GM21529 (cell line): Measurements from ENCODE around the gene FXR2.
"Not testable (repeated sequence)": the region's sequence is repeated elsewhere in the genome, so short reads cannot be mapped to it uniquely, and the experiment has no call there.

ENCODE experiments used
- ATAC-seq: cut with Tn5 transposase; IDR thresholded peaks from one replicate; pipeline ENCODE4 v1.9.1; 2021; ENCODE audit not compliant: unreplicated experiment

The FXR2 gene

DNA sequence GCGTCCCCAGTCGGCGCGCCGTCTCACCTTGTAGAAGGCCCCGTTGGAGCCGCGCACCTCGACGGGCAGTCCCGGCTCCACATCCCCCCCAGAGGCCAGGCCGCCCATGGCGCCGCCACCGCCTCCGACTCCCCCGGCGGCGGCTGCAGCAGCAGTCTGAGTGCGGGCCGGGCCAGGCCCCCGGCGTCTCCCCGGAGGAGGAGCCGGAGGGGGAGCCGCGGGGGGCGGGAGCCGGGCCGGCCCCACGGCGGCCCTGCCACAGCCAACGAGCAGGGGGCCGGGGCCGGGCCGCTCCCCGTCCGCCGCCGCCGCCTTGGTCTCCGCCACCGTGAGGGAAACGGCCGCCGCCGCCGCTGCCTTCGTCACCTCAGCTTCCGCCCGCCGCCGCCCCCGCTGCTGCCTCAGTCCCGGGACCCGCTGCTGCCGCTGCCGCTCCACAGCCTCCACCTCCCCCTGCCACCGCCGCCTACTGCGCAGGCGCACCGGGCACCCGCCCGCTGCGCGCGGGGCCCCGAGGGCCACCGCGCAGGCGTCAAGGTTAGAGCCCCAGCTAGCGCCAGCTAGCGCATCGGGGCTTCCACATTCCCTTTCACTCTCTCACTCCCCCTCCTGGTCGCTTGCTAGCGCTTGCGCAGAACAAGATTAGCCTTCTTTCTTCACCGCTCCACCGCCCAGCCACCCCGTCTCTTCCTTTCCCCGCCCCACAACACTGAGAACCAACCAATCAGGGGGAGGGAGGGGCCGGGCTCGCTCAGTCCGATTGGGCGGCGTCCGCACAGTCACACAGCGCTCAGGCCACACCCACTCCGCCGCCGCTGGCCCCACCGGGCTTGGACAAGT lies at the start of gene FXR2:
TSS of gene FXR2 (minus strand) at position 473 of the 840 bp plus-strand sequence. CDS start at position 108, 365 bp downstream.
- peak; percentile 88 for ATAC-seq

- no peak for ATAC-seq
Measured at GRCh38 chr17:7656958-7657609, 42.4 kb upstream of the FXR2 start.

- ATAC-seq: no peak
Measured at GRCh38 chr17:7655541-7655840, 40.8 kb upstream of the FXR2 start.

DNA sequence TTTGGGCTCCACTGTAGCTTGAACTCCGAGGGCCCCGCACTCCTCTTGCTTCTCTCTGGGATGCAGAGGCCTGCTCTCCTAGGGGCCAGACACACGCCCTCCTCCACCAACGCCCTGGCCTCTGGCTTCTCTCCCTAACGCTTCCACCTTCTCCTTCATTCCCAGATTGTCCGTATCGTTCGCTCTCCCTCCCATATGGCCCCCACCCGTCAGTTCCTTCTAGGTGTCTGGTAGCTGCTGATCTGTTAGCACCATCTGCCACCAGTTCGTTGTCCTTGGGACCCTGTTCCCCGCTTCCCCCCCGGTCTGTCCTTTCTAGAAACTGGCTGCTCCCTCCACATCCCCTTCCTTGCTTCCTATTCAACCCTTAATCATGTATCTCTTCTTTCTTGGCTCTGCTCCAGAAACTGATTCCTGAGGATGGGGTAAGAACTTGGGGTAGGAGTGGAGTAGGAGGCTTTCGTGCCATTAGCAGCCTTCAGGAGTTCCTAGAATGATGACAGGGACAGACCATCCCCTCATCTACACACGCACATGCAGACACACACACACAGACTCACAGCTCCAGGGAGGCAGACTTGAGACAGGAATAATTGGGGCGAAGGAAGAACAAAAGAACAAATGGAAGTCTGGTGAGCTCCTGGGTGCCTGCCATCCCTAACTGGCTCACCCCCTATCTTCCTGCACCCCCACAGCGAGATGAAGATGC lies 40.3 kb upstream of the FXR2 start:
- ATAC-seq: no peak

DNA sequence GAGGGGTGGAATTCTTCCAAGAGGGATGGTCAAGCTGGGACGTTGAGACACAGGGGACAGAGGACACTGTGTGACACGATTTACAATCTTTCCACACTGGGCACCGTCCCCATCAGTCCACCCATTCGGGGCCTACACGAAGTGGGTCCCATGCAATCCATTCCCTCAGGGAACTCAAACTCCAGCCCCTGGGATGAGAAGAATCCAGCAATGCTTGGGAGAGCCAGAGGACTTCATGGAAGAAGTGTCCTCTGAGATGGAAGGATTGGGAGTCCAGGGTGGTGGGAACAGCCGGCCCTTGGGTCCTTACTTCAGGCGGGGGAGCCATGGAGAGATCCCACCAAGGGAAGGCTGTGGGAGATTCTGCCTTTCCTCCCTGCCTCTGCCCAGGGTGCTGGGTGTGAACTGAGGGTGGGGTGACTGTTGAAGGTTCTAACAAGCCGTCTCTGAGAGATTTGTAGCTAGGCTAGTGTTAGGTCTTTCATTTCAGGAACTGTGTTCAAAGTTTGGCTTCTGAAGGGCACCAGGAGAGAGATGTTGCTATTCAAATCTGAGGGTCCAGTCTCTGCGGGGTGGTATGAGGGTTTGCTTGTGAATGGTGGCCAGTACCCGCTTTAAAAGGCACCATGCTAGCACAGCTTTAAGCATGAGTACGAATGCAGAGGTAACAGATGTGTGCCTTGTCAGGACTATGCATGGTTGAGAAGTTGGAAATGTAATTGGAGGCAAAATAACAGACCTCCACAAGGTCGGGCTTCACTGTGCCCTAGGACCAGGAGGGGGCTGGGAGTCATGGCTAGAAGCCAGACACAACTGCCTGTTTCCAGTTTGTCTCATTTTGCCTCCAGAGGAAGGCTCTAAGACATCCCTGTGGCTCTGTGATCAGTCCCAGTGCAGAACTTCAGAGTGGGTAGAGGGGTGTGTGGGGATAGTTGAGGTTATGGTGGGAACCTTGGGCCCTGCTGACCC lies 38.0 kb upstream of the FXR2 start:
- no peak for ATAC-seq

DNA sequence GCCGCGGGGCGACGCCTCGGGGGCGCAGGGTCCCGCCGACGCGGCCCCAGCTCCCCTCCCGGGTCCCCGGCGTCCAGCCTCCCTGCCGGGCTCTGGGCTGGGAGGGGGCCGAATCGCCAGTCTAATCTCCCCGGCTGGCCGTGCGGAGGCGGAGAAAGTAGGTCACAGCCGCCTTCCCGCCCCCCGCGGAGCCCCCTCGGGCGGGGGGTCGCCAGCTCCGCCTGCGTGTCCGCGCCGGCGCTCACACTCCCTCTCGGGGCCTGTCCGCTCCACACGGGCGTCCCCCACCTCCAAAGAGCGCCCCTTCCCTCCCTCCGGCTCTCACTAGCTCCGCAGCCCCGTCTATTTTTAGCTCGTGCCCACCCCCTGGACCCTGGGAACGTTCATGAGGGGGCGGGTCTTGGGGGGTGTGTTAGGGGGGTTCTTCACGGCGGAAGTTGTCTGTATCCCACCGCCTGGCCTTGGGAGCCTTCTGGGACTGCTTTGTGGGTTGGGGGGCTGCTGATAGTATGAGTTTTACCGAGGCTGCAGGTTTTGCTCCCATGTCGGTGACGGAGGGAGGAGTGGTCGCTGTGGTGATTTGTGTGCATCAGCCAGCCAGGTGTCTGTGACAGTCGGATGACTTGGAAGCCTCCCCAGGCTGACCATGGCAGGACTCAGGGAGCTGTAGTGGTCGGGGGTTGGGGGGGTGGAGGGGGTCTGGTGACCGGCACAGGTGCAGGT lies 37.1 kb upstream of the FXR2 start:
- no peak for ATAC-seq

GRCh38 chr17:7651097-7651664 lies 36.5 kb upstream of the FXR2 start:
- no peak for ATAC-seq

- ATAC-seq: no peak
Measured at GRCh38 chr17:7650509-7651096, 35.9 kb upstream of the FXR2 start, which contains the start of gene ATP1B2. Gene ATP1B2 (plus strand): TSS chr17:7650926. CDS start chr17:7651519, 593 bp downstream.

DNA sequence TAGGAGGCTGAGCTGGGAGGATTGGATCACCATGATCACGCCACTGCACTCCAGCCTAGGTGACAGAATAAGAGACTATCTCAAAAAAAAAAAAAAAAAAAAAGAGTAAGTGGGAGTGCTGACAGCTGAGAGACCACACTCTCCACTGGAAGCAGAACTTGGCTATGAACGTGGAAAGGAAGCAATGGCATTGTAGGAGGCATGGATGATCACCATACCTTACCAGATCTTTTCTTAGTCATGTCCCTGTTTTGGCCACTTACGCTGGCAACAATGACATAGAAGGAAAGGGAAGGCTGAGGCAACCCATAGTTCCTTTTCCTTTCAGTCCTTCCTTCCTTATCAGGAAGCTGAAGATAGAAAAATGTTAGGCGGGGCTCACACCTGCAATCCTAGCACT lies 32.3 kb upstream of the FXR2 start:
- no peak for ATAC-seq

DNA sequence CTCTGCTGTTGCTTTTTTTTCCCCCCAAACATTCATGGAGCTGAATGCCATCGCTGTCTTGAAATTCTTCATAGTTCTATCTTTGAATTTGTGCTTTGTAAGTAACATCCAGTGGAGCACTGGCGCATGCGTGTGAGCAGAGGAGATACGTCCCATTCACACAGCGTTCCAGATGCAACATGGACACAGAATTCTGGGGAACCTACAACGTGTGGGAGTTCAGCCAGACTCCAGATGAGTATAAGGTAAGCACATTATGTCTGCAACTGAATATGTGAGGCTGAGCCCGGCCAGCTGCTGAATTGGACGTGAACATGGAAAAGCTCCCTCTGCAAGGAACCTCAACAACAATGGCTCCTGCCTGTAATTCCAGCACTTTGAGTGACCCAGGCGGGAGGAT lies 31.8 kb upstream of the FXR2 start:
- no peak for ATAC-seq

DNA sequence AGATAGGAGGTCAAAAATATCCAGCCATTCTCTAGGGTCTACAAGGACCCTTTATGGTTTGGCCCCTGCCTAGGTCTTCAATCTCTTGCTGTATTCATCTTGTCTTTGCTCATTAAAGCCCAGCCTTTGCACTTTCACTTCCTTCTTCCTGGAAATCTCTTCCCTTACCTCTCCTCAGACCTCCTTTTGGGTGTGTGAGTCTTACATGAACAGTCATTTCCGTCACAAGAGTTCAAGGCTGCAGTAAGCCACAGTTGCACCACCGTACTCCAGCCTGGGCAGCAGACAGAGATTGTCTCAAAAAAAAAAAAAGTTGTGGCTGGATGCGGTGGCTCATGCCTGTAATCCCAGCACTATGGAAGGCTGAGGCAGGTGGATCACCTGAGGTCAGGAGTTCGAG lies 30.1 kb upstream of the FXR2 start:
- no peak for ATAC-seq

DNA sequence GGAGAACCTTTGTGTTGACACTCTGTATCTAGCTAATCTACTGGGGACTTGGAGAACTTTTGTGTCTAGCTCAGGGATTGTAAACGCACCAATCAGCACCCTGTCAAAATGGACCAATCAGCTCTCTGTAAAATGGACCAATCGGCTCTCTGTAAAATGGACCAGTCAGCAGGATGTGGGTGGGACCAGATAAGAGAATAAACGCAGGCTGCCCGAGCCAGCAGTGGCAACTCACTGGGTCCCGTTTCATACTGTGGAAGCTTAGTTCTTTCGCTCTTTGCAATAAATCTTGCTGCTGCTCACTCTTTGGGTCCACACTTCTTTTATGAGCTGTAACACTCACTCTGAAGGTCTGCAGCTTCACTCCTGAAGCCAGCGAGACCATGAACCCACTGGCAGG lies 26.9 kb upstream of the FXR2 start:
- ATAC-seq: not testable (repeated sequence)

DNA sequence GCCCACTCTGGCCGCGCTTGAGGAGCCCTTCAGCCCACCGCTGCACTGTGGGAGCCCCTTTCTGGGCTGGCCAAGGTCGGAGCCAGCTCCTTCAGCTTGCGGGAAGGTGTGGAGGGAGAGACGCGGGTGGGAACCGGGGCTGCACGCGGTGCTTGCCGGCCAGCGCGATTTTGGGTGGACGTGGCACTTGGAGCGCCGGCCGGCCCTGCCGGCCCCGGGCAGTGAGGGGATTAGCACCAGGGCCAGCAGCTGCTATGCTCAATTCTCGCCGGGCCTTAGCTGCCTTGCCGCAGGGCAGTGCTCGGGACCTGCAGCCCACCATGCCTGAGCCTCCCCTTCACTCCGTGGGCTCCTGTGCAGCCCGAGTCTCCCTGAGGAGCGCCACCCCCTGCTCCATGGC lies 26.1 kb upstream of the FXR2 start:
- no peak for ATAC-seq

DNA sequence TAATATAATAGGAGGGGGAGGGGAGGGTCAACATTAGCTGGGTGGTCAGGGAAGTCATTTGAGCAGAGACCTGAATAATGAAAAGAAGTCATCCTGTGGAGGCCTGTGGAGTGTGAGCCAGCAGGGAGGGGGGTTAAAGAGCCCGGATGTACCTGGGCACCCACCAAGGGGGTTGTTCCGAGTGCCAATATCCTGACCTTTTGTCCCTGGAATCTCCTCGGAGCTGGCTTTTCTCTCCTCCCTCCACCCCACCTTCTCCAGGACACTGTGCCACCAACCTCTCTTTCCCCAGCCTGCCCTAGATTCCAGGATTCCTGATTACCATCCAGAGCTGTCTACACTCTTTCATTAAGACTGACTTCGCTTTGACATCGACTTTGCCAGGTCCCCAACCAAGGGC lies 21.5 kb upstream of the FXR2 start:
- no peak for ATAC-seq

DNA sequence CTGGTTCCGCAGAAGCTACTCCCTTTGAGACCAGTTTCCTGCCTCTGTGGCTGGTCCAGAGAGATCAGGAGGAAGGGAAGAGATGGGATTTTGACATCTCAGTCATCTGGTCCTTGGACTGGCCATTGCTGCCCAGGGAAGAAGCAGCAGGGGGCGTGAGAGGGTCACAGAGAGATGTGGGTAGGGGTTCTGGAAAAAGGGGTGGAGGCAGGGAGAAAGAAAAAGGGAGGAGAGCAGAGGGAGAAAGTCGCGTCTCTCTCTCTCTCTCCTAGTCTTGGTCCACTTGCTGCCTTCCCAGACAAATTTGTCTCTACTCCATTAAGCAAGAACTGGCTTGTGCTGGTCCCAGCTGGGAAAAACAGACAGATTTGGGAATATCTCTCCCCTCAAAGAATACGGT lies 19.7 kb upstream of the FXR2 start:
- no peak for ATAC-seq

DNA sequence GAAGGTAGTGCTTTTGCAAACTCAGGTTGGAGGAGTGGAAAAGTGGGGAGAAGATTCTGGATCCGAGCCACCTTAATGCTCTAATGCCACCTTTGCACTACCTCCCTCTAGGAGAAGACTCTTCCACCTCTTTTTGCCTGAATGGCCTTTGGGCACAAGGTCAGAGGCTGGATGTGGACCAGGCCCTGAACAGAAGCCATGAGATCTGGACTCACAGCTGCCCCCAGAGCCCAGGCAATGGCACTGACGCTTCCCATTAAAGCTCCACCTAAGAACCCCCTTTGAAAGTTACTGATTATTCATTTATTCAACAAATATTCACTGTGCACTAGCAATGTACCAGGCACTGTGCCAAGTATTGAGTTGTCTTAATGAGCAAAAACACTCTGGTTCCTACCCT lies 18.4 kb upstream of the FXR2 start:
- no peak for ATAC-seq

GRCh38 chr17:7632492-7632894 lies 17.8 kb upstream of the FXR2 start:
- no peak for ATAC-seq

DNA sequence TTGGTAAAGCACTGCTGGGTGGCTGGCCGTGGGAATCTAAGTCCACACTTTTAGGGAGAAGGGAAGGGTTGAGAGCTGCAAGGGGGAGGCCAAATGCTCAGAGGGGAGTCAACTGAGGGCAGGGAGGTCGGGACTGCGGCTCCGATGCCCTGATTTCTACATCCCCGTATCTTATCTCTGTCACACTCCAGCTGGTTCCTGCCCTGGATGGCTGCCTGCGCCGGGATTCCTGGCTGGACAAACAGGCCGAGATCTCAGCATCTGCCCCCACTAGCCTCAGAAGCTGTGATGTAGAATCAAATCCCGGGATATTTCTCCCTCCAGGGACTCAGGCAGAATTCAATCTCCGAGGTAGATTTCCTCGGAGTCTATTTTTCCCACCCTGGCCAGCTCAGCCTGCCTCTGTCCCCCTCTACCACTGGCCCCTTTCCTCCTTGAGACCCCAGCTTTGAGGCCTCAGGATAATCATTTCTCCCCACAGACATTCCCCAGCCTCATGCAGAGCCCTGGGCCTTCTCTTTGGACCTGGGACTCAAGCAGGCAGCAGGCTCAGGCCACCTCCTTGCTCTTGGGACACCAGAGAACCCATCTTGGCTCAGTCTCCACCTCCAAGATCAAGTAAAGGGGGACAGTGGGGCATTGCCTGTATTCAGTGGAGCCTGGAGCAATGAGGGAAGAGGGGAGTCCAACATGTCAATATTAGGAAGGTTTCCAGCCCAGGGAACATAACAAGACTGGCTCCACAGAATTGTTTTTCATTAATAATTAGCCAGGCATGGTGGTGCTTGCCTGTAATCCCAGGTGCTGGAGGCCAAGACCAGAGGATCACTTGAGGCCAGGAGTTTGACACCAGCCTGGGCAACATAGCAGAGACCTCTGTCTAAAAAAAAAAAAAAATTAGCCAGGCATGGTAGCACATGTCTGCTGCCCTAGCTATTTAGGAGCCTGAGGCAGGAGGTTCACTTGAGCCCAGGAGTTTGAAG lies 17.0 kb upstream of the FXR2 start:
- ATAC-seq: no peak
